ENCODE results near the gene SRSF9.
"Not testable (repeated sequence)": the region's sequence is repeated elsewhere in the genome, so short reads cannot be mapped to it uniquely, and the experiment has no call there.

Gene SRSF9

DNA sequence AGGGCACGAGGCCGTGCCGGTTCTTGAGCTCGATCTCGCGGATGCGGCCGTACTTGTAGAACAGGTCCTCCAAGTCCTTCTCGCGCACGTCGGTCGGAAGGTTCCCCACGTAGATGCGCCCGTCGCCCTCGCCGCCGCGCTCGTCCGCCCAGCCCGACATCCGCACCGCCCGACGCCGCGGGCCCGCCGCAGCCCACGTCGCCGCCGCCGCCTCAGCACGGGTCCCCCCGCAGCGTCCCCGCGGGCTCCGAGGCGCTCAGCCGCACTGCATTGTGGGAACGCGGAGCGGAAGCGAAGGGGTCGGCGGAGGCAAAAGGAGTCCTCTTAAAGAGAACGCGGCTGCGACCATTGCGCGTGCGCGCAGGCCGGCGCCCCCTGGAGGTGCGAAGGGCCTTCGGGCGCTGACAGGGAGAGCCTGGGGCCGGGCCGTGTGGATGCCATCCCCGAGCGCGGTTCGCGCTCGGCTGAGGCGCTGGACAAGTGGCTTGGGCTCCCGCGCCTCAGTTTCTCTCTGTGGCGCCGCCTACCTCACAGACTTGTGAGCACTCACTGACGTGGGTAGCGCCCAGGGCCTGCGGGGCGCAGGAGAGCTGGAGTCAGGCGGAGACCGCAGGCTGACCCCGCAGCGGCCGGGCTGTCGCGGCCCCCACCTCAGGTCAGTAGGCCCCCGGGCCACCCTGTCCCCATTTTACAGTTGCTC lies at the start of gene SRSF9:
SRSF9 (minus strand) TSS at position 299 of the 700 bp plus-strand sequence; CDS start at position 160, 139 bp downstream.
- DNase-seq, result peak; percentile 98

DNA sequence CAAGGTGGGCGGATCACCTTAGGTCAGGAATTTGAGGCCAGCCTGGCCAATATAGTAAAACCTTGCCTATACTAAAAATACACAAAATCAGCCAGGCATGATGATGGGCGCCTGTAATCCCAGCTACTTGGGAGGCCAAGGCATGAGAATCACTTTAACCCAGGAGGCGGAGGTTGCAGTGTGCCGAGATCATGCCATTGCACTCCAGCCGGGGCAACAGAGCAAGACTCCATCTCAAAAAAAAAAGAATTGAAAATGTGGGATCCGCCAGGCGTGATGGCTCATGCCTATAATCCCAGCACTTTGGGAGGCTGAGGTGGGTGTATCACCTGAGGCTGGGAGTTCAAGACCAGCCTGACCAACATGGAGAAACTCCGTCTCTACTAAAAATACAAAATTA lies 49.8 kb upstream of the SRSF9 start:
- DNase-seq, result not testable (repeated sequence)

DNA sequence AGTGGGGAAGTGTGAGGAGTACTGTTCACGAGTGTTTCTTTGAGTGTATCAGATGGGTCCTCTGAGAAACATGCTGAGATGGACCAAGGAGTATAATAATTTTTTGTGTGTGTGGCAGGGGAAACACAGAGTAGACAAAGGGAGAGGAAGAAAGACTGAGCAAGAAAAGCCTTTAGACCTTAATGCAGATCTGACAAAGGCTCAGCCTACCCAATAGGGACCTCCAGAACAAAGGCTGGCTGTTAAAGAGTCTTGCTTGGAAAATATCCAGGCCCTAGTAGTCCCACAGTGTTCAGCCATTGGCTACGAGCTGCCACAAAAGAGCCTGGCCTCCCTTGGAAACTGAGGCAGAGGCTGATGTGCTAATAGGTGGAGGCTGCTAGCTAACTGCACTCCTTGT lies 45.9 kb upstream of the SRSF9 start:
- no peak for DNase-seq

DNA sequence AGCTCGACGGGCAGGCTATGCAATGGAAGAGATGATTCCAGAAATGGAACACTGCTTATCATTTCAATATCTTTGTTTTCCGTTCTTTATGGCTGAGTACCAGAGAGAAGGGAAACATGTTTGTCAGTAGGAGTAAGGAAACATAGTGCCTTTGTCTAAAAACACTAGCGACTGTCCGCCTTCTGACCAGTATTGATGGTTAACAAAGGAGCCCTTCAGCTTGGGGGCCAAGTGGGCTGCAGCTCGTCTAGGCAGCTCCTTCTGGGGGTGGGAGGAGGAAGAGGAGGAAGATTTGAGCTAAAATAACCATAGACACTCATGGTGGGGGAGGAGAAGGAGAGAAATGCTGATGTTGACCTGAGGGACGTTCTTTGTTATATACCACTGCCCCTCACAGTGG lies 44.5 kb upstream of the SRSF9 start:
- no peak for DNase-seq

DNA sequence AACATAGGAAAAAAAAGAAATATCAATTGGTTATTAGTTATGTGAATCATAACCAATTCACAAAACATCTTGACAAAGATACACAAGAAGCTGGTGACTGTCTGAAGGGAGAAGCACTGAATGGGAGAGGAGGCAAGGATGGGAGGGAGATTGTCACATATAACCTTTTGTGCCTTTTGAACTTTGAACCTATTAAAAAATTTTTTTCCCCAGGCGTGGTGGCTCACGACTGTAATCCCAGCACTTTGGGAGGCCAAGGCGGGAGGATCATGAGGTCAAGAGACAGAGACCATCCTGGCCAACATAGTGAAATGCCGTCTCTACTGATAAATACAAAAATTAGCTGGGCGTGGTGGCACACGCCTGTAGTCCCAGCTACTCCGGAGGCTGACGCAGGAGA lies 39.0 kb upstream of the SRSF9 start:
- no peak for DNase-seq

DNA sequence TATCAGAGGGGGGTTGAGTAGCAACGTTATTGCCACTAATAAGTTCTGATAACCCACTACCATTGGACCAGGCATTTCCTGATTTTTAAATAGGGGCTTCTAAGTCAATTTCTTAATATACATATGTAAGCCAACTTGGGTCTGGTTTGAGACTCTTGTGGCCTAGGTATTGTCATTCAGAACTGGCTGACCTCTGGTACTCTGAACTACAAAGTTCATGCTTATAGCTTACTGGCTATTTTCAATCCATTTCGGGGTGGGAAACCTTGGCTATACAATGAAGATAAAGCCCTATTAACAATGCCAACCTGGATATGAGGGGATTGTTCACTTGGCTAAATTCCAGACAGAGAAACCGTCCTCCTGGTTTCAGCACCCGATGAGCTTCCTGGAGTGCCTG lies 35.0 kb upstream of the SRSF9 start:
- DNase-seq, result no peak

DNA sequence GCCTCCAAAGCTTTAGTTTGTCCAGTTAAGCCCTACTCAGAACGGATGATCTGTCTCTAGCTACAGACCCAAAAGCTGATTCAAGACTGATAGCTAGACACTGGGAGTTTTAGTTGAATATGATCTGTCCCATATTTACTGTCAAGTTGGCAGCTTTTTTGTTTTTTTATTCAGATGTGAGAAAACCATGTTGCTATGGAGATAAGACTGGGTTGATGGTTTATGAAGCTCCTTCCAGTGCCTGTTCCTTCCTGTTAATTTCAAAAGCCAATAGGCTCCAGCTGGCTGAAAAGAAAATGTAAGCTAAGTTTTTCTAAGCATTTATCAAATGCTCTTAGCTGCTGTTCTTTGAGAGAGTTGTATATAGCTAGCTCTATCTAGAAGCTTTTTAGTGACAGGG lies 31.0 kb upstream of the SRSF9 start:
- DNase-seq, result no peak

DNA sequence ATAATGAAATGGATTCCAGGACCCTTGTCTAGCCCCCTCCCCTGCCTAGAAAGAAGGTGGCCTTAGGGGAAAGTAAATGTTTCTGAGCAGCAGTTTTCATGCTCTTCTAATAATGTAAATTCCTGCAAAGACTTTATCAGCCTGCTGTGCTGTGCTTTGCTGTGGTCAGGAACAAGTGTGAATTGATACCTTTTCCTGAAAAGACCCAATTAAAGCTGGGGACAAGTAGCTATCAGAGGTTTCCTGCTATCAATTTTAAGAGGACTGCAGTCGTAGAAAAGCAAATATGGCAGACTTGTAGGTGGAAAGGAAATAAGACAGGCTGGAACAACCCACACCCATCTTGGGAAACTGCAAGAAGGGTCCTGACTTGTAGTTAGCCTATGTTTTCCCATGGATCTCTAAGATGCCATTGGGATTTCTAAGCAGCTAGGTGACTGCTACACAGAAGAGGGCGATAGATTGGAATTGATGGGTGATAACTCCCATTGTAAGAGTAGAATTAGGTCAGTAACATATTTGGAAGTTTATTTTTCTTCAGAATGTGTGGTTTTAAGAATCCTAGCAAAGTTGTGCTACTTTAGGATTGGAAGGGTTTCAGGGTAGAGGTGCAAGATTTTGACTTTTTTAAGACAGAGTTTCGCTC lies 29.4 kb upstream of the SRSF9 start:
- DNase-seq, result no peak

GRCh38 chr12:120497524-120498150 lies 28.1 kb upstream of the SRSF9 start:
- no peak for DNase-seq

GRCh38 chr12:120496413-120497340 lies 27.1 kb upstream of the SRSF9 start:
- peak; percentile 39 for DNase-seq

- peak; percentile 98 for DNase-seq
Observed at GRCh38 chr12:120495731-120496412, 26.3 kb upstream of the SRSF9 start, which contains the start of gene DYNLL1. DYNLL1 (plus strand) TSS chr12:120496113; CDS start chr12:120496422, 309 bp downstream.

- DNase-seq, result no peak
Observed at GRCh38 chr12:120495186-120495730, 25.7 kb upstream of the SRSF9 start.

DNA sequence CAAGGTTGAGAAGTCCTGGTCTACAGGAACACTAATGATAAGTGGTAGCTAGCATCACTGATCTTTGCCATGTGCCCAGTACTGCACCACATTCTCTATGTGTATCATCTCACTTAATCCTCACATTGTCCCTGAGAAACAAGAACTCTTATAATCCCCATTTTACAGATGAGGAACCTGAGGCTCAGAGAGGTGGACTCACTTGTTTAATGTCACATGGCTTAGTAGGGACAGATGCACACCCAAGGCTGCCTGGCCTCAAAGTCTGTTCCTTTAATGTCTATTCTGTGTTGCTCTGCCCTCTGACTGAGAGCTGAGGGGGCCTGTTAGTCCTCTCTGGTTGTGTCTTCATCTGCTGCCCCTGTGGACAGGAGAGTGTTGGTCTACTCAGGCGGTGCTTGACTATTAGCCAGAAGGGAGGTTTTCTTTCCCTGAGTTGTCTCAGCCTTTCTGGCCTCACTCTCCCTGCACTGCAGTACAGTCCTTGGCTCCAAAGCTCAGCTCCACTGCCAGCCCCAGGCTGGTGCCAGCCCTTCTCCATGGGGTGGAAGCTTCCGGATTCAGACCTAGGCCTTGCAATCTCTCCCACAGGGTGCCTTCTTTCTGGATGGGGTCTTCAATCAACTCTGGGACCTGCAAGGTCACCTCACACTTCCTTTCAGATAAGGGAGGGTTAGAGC lies 21.4 kb upstream of the SRSF9 start:
- no peak for DNase-seq

GRCh38 chr12:120490325-120490724 lies 20.8 kb upstream of the SRSF9 start:
- DNase-seq, result no peak

GRCh38 chr12:120489018-120489417 lies 19.5 kb upstream of the SRSF9 start:
- DNase-seq, result no peak

- DNase-seq, result no peak
Observed at GRCh38 chr12:120488057-120488640, 18.6 kb upstream of the SRSF9 start.

DNA sequence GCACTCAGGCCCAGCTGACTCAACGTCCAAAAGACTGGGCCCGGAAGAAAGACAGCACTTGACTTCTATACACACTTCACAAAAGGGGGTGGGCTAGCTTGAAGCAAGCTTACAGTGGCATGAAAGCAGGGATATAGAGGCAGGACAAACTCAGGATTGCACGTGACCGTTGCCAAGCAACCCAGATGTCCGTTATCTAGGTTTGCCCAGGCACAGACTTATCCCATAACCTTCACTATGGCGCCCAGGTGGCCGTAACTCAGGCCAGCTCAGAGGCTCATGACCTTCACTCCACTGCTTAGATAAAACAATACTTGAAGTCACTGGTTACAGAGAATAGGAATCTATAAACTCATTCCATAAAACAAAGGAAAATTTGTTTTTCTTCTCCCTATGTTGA lies 18.0 kb upstream of the SRSF9 start:
- DNase-seq, result not testable (repeated sequence)

- DNase-seq, result no peak
Observed at GRCh38 chr12:120485961-120486881, 16.7 kb upstream of the SRSF9 start.

- no peak for DNase-seq
Observed at GRCh38 chr12:120483621-120484020, 14.1 kb upstream of the SRSF9 start.
